Gastroesophageal sphincter (tissue), 3 donors: Measurements from ENCODE around the gene MSMP.

Experiments used
- EP300 ChIP-seq: sonication (generic); formaldehyde crosslinking; IDR thresholded peaks from one replicate; pipeline ENCODE4 v1.6.1; 2017; ENCODE audit warnings: antibody characterized with exemption, mild to moderate bottlenecking
- TF ChIP-seq, protein P1 (sequence below), 4 experiments: fragments of 200-600 bp in 2 of 4; fragments of 450-650 bp in 2 of 4; sonication (generic) in 1 of 4; IDR thresholded peaks; one replicate each; pipeline ENCODE4 v1.5.1; 2017 to 2019; ENCODE audit warnings: antibody characterized with exemption in 4 of 4, mild to moderate bottlenecking in 2 of 4, moderate library complexity in 2 of 4

DNA sequence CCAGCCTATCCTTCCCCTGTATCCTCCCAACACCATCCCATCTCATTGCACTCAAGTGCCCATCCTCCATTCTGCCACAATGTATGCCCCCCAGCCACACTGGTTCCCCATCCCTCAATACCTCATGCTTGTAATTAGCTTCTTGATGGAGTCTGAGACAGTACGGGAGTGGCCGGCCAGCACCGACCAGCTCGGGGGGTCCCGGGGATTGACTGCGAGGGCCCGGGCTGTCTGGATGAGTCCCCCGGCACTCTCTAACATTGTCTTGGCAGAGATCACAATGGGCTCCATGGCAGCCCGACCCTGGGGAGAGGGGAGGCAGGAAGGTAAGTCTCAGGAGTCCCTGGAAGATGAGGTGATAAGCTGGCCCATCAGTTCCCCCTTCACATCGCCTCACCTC, 47.1 kb downstream of the MSMP start:
- TF ChIP-seq, protein P1, sequence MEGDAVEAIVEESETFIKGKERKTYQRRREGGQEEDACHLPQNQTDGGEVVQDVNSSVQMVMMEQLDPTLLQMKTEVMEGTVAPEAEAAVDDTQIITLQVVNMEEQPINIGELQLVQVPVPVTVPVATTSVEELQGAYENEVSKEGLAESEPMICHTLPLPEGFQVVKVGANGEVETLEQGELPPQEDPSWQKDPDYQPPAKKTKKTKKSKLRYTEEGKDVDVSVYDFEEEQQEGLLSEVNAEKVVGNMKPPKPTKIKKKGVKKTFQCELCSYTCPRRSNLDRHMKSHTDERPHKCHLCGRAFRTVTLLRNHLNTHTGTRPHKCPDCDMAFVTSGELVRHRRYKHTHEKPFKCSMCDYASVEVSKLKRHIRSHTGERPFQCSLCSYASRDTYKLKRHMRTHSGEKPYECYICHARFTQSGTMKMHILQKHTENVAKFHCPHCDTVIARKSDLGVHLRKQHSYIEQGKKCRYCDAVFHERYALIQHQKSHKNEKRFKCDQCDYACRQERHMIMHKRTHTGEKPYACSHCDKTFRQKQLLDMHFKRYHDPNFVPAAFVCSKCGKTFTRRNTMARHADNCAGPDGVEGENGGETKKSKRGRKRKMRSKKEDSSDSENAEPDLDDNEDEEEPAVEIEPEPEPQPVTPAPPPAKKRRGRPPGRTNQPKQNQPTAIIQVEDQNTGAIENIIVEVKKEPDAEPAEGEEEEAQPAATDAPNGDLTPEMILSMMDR (IDR thresholded peaks at IDR 0.05) = no peak
- TF ChIP-seq EP300 = no peak
